ENCODE measurements around the gene POU2F2. TPM values are rescaled to one million over a fixed set of nuclear protein-coding genes. Genes with fewer than 3 reads are reported as not detected.

POU2F2 gene
- total RNA-seq, 1 experiment from 2014 or later = not detected

DNA sequence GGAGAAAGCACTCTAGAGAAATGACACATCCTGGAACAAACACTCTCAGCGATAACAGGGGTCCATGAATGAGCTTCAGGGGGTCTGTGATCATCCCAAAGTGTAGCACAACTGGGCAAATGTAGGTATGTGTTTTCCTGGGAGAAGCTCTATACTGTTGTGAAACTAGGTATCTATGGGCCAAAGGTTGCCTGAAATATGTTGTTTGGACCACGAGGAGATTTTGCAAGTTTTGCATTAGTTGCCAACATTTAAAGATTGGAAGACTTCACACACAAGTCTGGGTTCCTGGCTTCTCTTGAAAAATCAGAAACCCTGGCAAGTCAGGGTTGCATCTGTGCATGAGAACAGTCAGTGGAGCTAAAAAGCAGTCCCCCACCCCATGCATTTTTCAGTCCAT, 26.7 kb upstream of the POU2F2 start:
- in situ Hi-C loops (cut with HindIII; ENCODE audit: low pct_unique_long_range_greater_than_20kb, low sequenced_read_pairs) = no loop called here
- no peak for DNase-seq (ENCODE audit: low read depth)

GRCh38 chr19:42156571-42156970, 24.3 kb upstream of the POU2F2 start:
- in situ Hi-C loops (cut with HindIII; ENCODE audit: low pct_unique_long_range_greater_than_20kb, low sequenced_read_pairs) = no loop called here
- no peak for DNase-seq (ENCODE audit: low read depth)

- no peak for DNase-seq (ENCODE audit: low read depth)
- in situ Hi-C loops (cut with HindIII; ENCODE audit: low pct_unique_long_range_greater_than_20kb, low sequenced_read_pairs) = no loop called here
Measured at GRCh38 chr19:42155796-42156195, 23.6 kb upstream of the POU2F2 start.

DNA sequence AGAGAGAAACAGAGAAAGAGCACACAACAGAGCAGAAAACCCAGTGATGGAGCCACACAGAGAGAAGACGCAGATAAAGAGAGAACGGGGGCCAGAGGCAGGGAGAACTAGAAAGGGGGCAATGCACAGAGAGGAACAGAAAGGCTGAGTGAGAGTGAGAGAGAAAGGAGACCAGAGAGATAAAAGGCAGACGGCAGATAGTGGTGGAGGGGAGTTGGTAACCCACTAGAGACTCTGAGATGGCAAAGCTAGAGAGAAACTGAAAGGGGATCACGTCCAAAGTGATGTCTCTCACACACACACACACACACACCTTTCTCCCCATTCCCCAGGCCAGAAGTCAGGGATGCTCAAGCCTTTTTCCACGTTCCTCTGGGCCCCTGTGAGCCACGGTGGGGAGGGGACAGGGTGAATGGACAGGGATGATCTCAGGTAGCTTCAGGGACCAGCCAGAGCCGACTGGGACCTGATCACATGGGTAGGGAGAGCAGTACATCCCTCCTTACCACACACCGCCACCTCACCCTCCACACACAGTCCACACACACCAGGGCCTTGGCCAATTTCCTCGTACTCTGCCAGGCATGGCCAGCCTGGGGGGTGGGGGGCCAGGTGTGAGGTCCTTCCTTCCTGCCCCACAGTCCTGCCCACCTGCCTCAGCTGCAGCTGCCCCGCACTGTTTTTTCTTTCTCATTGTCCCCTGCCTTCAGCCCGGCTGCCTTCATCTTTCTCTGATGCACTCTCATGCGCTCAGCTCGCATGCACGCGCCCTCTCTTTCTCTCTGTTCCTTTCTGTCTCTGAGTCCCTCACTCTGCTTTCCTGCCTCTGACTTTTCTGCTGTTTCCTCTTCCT, 22.5 kb upstream of the POU2F2 start:
- in situ Hi-C loops (cut with HindIII; ENCODE audit: low pct_unique_long_range_greater_than_20kb, low sequenced_read_pairs) = no loop called here
- no peak for DNase-seq (ENCODE audit: low read depth)

GRCh38 chr19:42153672-42154433, 21.6 kb upstream of the POU2F2 start:
- in situ Hi-C loops (cut with HindIII; ENCODE audit: low pct_unique_long_range_greater_than_20kb, low sequenced_read_pairs) = no loop called here
- no peak for DNase-seq (ENCODE audit: low read depth)

GRCh38 chr19:42152910-42153671, 20.8 kb upstream of the POU2F2 start:
- in situ Hi-C loops (cut with HindIII; ENCODE audit: low pct_unique_long_range_greater_than_20kb, low sequenced_read_pairs) = no loop called here
- no peak for DNase-seq (ENCODE audit: low read depth)

GRCh38 chr19:42151782-42152684, 19.8 kb upstream of the POU2F2 start:
- in situ Hi-C loops (cut with HindIII; ENCODE audit: low pct_unique_long_range_greater_than_20kb, low sequenced_read_pairs) = no loop called here
- no peak for DNase-seq (ENCODE audit: low read depth)

DNA sequence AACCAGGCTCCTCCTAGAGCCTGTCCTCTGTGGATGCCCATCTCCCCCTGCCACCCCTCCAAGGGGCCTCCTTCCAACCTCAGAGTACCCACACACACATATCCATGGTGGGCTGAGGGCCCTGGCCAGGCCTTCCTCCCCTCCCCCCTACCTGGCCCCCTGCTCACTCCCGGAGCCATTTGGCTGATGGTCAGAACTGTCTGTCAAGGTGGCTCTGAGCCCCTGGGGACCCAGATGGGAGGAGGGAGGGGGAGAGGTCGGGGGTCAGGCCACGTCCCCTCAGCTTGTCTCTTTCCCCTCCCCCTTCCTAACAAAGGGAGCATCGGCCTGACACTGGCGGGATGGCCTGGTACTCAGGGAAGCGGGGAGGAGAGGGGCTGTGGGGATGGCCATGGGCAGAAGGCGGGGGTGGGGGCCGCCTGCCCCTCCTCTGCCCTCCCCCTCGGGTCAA, 18.7 kb upstream of the POU2F2 start:
- in situ Hi-C loops (cut with HindIII; ENCODE audit: low pct_unique_long_range_greater_than_20kb, low sequenced_read_pairs) = no loop called here
- no peak for DNase-seq (ENCODE audit: low read depth)

DNA sequence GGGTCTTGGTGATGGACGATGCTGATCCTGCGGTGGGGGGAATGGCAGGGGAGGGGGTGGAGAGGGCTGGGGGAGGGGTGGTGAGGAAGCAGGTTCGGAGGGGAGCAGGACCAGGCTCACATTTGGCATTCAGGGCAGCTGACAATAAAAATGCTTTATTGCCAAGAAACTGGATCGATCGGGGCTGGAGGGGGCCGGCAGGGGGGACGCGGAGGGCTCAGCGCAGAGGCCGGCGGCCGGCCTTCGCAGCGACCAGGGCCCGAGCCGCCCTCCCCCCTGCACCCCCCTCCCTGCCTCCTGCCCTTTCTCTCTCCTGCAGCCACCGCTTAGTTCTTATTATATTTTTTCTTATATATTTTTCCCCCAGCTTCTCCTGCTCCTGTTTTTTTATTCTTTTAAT, 18.1 kb upstream of the POU2F2 start:
- in situ Hi-C loops (cut with HindIII; ENCODE audit: low pct_unique_long_range_greater_than_20kb, low sequenced_read_pairs) = no loop called here
- DNase-seq (ENCODE audit: low read depth) = no peak

- in situ Hi-C loops (cut with HindIII; ENCODE audit: low pct_unique_long_range_greater_than_20kb, low sequenced_read_pairs) = no loop called here
Measured at GRCh38 chr19:42149447-42150202, 17.4 kb upstream of the POU2F2 start.

GRCh38 chr19:42148266-42148665, 16.0 kb upstream of the POU2F2 start:
- in situ Hi-C loops (cut with HindIII; ENCODE audit: low pct_unique_long_range_greater_than_20kb, low sequenced_read_pairs) = no loop called here

More at GRCh38 chr19:42149447-42150202, 17.4 kb upstream of the POU2F2 start:
- DNase-seq (ENCODE audit: low read depth) = no peak

DNA sequence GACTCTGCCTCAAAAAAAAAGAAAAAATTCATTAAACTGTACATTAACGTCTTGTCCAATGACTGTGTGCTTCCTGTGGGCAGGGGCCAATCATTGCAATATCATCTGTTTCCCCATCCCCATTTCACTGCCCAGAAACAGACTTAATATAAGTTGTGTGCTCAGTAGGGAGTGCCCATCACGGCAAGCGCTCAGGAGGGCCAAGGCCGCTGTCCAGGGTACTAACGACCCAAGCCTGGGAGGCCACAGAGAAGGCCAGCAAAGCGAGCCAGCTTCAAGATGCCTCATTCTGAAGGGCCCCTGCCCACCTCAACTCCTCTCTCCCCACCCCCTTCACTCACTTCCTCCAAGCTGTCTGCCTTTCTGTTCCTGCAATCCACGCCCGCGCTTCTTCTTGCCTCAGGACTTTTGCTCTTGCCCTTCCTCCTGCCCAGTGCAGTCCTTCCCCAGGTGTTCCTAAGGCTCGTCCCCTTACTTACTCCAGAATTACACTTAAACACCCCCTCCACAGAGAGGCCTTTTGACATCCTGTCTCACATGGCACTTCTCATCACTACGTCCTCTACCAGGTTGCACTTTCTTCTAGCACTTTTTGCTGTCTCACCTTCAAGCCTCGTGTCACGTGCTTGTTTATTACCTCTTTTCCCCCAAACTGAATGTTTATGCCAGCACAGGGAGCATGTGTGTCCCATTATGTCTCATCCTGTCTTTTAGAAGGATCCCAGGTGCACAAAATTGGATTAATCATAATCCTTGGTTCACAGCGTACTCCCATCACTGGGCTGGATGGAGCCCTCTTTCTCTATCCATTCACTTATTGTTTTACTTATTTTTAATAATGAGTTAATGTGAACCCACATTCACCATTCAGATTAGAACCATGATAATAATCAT, 11.3 kb upstream of the POU2F2 start:
- in situ Hi-C loops (cut with HindIII; ENCODE audit: low pct_unique_long_range_greater_than_20kb, low sequenced_read_pairs) = no loop called here
- peak; percentile 38 for DNase-seq (ENCODE audit: low read depth)

More at GRCh38 chr19:42148266-42148665, 16.0 kb upstream of the POU2F2 start:
- no peak for DNase-seq (ENCODE audit: low read depth)

GRCh38 chr19:42140125-42140754, 8.0 kb upstream of the POU2F2 start:
- peak; percentile 38 for DNase-seq (ENCODE audit: low read depth)
- in situ Hi-C loops (cut with HindIII; ENCODE audit: low pct_unique_long_range_greater_than_20kb, low sequenced_read_pairs) = no loop called here

GRCh38 chr19:42134535-42135070, 2.4 kb upstream of the POU2F2 start:
- DNase-seq (ENCODE audit: low read depth) = no peak
- in situ Hi-C loops (cut with HindIII; ENCODE audit: low pct_unique_long_range_greater_than_20kb, low sequenced_read_pairs) = no loop called here

GRCh38 chr19:42132851-42133528, 744 bp upstream of the POU2F2 start:
- in situ Hi-C loops (cut with HindIII; ENCODE audit: low pct_unique_long_range_greater_than_20kb, low sequenced_read_pairs) = no loop called here
- DNase-seq (ENCODE audit: low read depth) = peak; percentile 61
